GM18868 (cell line): ENCODE data around the gene NARS2.
"Not testable (repeated sequence)": the region's sequence is repeated elsewhere in the genome, so short reads cannot be mapped to it uniquely, and the experiment has no call there.

Experiments used
- ATAC-seq: cut with Tn5 transposase; IDR thresholded peaks from one replicate; pipeline ENCODE4 v1.9.1; 2021; ENCODE audit warnings: mild to moderate bottlenecking, moderate library complexity; ENCODE audit not compliant: unreplicated experiment

The NARS2 gene, protein sequence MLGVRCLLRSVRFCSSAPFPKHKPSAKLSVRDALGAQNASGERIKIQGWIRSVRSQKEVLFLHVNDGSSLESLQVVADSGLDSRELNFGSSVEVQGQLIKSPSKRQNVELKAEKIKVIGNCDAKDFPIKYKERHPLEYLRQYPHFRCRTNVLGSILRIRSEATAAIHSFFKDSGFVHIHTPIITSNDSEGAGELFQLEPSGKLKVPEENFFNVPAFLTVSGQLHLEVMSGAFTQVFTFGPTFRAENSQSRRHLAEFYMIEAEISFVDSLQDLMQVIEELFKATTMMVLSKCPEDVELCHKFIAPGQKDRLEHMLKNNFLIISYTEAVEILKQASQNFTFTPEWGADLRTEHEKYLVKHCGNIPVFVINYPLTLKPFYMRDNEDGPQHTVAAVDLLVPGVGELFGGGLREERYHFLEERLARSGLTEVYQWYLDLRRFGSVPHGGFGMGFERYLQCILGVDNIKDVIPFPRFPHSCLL

DNA sequence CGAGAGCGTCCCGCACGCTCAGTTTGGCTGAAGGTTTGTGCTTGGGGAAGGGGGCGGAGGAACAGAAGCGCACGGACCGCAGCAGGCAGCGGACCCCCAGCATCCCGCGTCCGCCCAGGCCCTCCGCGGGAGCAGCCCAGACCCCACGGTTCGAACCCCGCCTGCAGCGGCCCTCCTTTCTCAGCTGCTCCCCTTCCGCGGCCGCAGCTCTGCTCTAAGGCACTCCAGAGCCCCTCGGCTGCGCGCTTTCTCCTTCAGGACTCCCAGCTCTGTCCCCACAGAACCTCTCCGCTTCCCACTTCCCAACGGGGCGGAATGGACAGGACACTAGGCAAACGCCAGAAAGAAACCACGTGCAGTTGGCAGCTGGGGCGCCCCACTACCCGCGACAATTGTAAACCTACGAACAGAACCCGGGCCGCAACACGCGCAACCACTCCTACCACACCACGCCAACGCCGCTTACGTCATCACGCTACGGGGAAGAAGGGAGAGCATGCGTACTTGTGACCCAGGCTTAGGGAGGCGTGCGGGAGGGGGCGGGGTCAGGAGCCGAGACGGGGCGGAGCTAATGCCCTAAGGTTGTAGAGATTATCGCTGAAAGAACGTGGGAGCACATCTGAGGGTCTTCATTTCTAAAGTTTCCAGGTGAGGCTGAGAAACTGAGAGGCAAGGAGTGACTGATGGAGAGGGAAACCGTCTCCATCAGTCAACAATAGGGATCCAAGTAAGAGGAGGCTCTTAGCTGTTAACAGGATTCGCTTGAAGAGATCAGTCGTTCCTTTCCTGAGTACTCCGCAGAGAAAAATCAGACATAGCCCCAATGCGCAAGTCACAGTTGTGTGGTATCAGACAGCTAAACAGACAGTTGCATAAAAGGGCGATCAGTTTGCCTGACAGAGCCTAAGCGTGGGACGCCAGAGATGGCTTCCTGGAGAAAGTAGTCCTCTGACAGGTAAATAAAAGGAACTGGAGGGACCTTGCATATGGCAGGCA is at the start of gene NARS2:
NARS2 (minus strand) TSS at position 479 of the 996 bp plus-strand sequence; CDS start at position 103, 376 bp downstream.
- ATAC-seq, result peak; percentile 95

DNA sequence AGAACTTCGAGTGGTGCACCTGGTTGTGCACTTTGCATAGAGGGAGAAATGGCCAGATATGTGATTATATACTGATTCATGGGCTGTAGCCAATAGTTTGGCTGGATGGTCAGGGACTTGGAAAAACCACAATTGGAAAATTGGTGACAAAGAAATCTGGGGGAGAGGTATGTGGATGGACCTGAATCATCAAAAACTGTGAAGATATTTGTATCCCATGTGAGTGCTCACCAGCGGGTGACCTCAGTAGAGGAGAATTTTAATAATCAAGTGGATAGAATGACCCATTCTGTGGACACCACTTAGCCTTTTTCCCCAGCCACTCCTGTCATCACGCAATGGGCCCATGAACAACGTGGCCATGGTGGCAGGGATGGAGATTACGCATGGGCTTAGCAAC is 48.0 kb upstream of the NARS2 start:
- no peak for ATAC-seq

GRCh38 chr11:78620159-78620558 is 45.5 kb upstream of the NARS2 start:
- no peak for ATAC-seq

- no peak for ATAC-seq
These were observed 41.1 kb upstream of the NARS2 start for GRCh38 chr11:78615724-78616123.

DNA sequence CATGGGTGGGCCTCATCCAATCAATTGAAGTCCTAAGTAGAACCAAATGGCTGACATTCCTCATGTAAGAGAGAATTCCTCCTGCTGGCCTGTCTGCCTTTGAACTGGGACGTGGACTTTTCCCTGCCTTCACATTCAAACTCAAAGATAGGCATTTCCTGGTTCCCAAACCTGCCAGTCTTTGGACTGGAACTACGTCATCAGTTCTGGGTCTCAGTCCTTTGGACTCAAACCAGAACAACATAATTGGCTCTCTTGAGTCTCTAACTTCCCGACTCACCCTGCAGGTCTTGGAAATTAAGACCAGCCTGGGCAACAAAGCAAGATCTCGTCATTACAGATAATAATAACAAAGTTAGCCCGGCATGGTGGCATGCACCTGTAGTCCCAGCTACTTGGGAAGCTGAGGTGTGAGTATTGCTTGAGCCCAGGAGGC is 38.7 kb upstream of the NARS2 start:
- ATAC-seq, result no peak

- ATAC-seq, result no peak
These were observed 38.2 kb upstream of the NARS2 start for GRCh38 chr11:78612721-78613377.

DNA sequence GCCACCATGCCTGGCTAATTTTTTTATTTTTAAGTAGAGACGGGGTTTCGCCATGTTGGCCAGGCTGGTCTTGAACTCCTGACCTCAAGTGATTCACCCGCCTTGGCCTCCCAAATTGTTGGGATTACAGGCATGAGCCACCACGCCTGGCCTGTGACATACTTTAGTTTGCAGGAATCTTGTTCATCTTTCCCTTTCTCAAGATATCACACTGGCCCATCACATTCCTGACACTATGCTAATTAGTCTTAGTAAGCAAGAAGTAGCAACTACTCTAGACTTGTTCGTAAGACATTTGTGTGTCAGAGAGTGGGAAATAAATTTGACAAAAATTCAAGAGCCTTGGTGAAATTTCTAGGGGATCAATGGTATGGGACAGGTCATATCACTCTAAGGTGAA is 34.7 kb upstream of the NARS2 start:
- ATAC-seq, result not testable (repeated sequence)

DNA sequence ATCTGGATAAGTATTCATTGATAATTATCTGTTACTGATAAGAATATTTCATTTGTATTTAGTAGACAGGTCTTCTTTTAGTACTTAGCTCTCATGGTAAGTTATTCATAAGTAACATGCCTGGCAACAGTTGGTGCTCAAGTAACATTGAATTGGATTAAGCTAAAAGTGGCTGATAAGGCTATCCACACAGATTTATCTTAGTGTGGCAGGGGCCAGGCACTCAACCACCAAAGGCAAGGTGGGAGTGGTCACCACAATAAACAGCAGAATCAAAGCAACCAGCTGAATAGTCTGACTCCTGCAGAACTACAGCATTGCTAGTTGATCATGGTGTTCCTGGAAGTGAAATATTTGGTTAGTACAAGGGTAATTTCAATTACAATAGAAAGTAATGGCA is 33.0 kb upstream of the NARS2 start:
- no peak for ATAC-seq

GRCh38 chr11:78606667-78607066 is 32.0 kb upstream of the NARS2 start:
- no peak for ATAC-seq

DNA sequence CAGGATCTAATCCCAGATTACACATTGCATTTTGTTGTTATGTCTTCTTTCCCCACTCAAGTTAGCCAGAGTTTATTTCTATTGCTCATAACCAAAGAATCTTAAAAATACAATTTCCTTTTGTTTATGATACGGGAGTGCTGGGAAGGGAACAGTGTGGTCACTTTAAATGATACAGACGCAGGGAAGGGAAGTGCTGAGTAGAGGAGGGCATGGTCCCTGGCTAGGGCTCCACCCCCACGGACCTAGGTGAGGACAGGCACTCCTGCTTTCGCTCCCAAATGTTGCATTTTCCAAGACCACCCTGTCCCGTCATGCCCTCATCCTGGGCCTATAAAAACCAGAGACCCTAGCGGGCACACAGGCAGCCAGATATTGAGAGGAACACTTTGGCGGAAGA is 30.6 kb upstream of the NARS2 start:
- ATAC-seq, result no peak

GRCh38 chr11:78603792-78604191 is 29.1 kb upstream of the NARS2 start:
- no peak for ATAC-seq

DNA sequence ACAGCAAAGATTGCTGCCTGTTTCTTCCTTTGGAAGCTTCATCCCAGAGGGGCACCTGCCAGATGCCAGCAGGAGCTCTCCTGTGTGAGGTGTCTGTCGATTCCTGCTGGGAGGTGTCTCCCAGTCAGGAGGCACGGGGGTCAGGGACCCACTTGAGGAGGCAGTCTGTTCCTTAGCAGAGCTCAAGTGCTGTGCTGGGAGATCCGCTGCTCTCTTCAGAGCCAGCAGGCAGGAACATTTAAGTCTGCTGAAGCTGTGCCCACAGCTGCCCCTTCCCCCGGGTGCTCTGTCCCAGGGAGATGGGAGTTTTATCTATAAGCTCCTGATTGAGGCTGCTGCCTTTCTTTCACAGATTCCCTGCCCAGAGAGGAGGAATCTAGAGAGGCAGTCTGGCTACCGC is 28.1 kb upstream of the NARS2 start:
- ATAC-seq, result not testable (repeated sequence)

DNA sequence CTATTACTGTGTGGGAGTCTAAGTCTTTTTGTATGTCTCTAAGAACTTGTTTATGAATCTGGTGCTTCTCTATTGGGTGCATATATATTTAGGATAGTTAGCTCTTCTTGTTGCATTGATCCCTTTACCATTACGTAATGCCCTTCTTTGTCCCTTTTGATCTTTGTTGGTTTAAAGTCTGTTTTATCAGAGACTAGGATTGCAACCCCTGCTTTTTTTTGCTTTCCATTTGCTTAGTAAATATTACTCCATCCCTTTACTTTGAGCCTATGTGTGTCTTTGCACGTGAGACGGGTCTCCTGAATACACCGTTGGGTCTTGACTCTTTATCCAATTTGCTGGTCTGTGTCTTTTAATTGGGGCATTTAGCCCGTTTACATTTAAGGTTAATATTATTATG is 26.4 kb upstream of the NARS2 start:
- not testable (repeated sequence) for ATAC-seq

DNA sequence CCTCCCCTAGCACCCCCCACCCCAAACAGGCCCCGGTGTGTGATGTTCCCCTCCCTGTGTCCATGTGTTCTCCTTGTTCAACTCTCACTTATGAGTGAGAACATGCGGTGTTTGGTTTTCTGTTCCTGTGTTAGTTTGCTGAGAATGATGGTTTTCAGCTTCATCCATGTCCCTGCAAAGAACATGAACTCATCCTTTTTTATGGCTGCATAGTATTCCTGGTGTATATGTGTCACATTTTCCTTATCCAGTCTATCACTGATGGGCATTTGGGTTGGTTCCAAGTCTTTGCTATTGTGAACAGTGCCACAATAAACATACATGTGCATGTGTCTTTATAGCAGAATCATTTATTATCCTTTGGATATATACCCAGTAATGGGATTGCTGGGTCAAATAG is 22.9 kb upstream of the NARS2 start:
- not testable (repeated sequence) for ATAC-seq

DNA sequence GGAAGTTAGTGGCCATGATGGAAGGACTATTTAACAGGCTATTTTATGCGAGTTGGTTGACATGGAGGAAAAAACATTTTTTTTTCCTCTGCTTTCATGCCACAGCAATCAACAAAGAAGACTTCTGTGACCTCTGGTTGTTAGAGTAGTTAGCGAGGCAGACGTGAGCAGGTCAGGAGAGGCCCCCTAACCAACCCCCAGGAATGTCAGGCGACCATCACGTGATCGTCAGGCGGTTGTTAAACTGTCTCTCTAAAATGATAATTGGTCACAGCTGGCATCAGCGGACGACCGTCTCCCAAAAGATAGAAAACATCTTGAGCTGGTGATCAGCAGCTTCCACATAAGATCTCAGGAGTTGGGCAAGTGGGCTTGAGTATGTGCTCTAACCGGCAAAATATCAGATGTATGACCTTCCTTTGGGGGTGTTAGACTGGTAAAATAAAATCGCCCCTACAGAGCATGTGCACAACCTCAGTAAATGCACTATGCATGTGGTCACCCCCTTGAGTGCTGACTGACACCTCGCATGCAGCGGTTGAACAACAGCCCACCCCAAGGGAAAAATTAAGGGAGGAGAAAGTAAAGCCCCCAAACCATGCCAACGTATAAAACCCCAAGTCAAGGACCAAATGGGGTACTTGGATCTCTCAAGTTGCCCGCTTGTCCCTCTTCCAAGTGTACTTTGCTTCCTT is 20.9 kb upstream of the NARS2 start:
- no peak for ATAC-seq

- ATAC-seq, result no peak
These were observed 20.1 kb upstream of the NARS2 start for GRCh38 chr11:78594814-78595213.

- ATAC-seq, result no peak
These were observed 13.9 kb upstream of the NARS2 start for GRCh38 chr11:78588517-78588916.

DNA sequence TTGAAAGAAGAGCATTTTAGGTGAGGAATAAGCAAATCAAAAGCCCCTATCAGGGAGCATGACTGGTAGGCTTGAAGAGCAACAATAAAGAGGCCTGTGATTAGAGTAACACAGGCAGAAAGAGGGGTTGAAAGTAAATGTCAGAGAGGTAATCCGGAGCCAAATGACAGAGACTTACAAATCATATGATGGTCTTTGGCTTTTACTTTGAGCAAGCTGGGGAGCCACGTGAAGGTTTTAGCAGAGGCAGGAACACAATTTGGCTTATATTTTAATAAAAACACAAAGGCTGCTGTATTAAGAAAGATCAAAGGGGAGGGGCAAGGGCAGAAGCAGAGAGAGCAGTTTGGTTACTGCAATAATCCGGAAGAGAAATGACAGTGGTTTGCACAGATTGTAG is 12.8 kb upstream of the NARS2 start:
- no peak for ATAC-seq

- no peak for ATAC-seq
These were observed 11.9 kb upstream of the NARS2 start for GRCh38 chr11:78586452-78587046.

- ATAC-seq, result no peak
These were observed 9.2 kb upstream of the NARS2 start for GRCh38 chr11:78583889-78584288.
